OCI-LY3 (cell line): ENCODE results near the gene EN1.

Source experiments
- H2AFZ ChIP-seq: fragments of 200-600, 300-600 bp; shearing (Covaris generic); 2 replicates; pipeline ENCODE4 v1.6.0; 2014; ENCODE audit warnings: antibody characterized with exemption, low read depth, low read length
- H3K27ac ChIP-seq: fragments of 200-600, 300-600 bp; sonication (generic); 2 replicates; pipeline ENCODE4 v1.5.1; 2014; ENCODE audit warnings: mild to moderate bottlenecking, low read length, moderate library complexity, mixed read lengths
- H3K27me3 ChIP-seq: fragments of 200-600, 300-600 bp; sonication (generic); 2 replicates; pipeline ENCODE4 v1.6.1; 2014; ENCODE audit warnings: low read depth, low read length, mixed read lengths
- H3K36me3 ChIP-seq: fragments of 200-600, 300-600 bp; sonication (generic); replicated peaks from 2 replicates; pipeline ENCODE3; 2014; ENCODE audit warnings: low read depth, low read length, mixed read lengths
- H3K4me1 ChIP-seq: fragments of 300-600, 200-600 bp; sonication (generic); 2 replicates; pipeline ENCODE4 v1.6.1; 2014; ENCODE audit warnings: low read length, mixed read lengths
- H3K4me2 ChIP-seq: fragments of 200-600, 300-600 bp; sonication (generic); 2 replicates; pipeline ENCODE4 v1.6.1; 2014; ENCODE audit warnings: low read length, mixed read lengths
- H3K4me3 ChIP-seq: fragments of 300-600, 200-600 bp; sonication (generic); 2 replicates; pipeline ENCODE4 v1.5.1; 2014; ENCODE audit warnings: antibody characterized with exemption, mild to moderate bottlenecking, low read length, moderate library complexity
- H3K79me2 ChIP-seq: fragments of 300-600, 200-600 bp; shearing (Covaris generic); 2 replicates; pipeline ENCODE4 v1.6.1; 2014; ENCODE audit warnings: mild to moderate bottlenecking, low read length, mixed read lengths
- H3K9ac ChIP-seq: fragments of 300-600, 200-600 bp; shearing (Covaris generic); 2 replicates; pipeline ENCODE4 v1.6.0; 2014; ENCODE audit warnings: mild to moderate bottlenecking, low read length, moderate library complexity
- H3K9me3 ChIP-seq: fragments of 200-600, 300-600 bp; shearing (Covaris generic); 2 replicates; pipeline ENCODE4 v1.6.1; 2014; ENCODE audit warnings: low read length, mixed read lengths; ENCODE audit not compliant: insufficient read depth
- H4K20me1 ChIP-seq: fragments of 200-600, 300-600 bp; sonication (generic); 2 replicates; pipeline ENCODE4 v1.6.1; 2016; ENCODE audit warnings: low read length, mixed read lengths; ENCODE audit not compliant: insufficient read depth
- CTCF ChIP-seq: fragments of 200-600, 300-600 bp; sonication (generic); IDR thresholded peaks from 2 replicates; pipeline ENCODE4 v1.5.1; 2014; ENCODE audit warnings: antibody characterized with exemption, low read length, low read depth
- EZH2phosphoT487 ChIP-seq: fragments of 200-600 bp; shearing (Covaris generic); IDR thresholded peaks from 2 replicates; pipeline ENCODE4 v1.6.1; 2018; ENCODE audit warnings: antibody characterized with exemption, mixed run types, low read depth

Gene EN1

DNA sequence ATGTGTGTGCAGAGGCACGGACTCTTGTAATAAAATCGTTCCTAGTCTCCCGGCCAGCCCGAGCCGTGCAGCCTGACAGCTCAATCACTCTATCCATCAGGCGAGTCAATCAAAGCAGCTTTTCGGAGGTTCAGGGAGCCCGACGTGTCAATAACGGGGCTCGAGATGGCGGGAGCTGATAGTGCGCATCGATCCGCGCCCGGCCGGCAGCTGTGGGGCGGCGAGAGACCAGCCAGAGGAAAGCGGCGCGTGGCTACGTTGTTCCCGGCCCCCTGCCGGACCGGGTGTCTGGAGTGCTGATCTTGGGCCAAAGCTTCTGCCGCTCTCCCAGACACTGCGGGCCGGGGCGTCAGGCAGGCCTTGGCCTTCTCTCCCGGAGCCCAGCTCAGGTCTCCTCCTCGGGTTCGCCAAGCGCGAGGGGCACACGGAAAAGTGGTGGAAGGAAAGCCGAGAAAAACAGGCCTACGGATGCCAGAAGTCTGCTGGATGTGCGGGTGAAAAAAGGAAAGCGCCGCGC lies 2.4 kb downstream of the EN1 start:
- H3K27ac ChIP-seq: no peak overlapping the region
- TF ChIP-seq CTCF: no peak
- TF ChIP-seq EZH2phosphoT487: no peak
- no peak overlapping the region for H3K4me3 ChIP-seq
- H3K9me3 ChIP-seq: no peaks in the 10 kb centered on the region
- no peaks in the 10 kb centered on the region for H3K36me3 ChIP-seq
- H2AFZ ChIP-seq: no peak overlapping the region
- H3K4me1 ChIP-seq: no peaks in the 10 kb centered on the region
- H3K27me3 ChIP-seq: no peaks in the 10 kb centered on the region
- H3K79me2 ChIP-seq: no peaks in the 10 kb centered on the region
- H3K9ac ChIP-seq: no peak overlapping the region
- no peaks in the 10 kb centered on the region for H4K20me1 ChIP-seq
- H3K4me2 ChIP-seq: no peak overlapping the region

DNA sequence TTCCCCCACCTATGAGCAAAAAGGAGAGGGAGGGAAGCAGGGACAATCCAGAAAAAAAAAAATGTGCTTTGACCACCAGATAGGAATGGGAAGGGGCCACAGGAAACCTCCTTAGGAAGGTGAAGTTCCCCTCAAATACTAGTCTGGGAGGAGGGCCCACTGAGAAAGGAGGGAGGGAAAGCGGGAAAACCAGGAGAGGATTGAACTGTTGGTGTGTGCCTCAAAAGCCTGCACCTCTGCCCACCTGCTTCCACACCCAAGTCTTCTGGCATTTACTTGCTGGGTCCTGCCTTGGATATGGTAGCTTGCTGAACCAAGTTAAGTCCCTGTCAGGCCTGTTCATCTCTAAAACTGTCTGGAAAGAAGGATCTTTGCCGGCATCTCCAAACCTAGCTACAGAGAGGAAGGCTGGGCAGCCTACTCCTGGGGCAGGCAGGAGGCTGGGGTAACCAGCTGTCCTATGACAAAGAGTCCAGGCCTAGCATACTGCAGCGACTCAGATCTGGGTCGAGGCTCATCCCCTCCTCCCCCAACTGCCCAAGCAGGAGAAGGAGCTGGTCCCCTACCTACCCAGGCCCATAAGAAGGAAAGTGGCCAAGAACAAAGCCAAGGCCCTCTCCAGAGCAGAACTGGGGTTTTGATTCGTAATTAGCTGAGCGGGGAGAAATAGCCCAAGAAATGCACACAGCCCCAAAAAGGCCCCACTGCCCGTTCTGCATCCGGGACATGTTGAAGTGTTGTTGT lies 3.0 kb downstream of the EN1 start:
- Histone ChIP-seq H3K27ac (no peak overlapping the region), H3K4me1 (no peaks in the 10 kb centered on the region), H2AFZ (no peak overlapping the region), H4K20me1 (no peaks in the 10 kb centered on the region), H3K4me2 (no peak overlapping the region), H3K9ac (no peak overlapping the region), H3K79me2 (no peaks in the 10 kb centered on the region), H3K9me3 (no peaks in the 10 kb centered on the region), H3K4me3 (no peak overlapping the region), H3K36me3 (no peaks in the 10 kb centered on the region), H3K27me3 (no peaks in the 10 kb centered on the region)
- TF ChIP-seq CTCF (no peak), EZH2phosphoT487 (no peak)

DNA sequence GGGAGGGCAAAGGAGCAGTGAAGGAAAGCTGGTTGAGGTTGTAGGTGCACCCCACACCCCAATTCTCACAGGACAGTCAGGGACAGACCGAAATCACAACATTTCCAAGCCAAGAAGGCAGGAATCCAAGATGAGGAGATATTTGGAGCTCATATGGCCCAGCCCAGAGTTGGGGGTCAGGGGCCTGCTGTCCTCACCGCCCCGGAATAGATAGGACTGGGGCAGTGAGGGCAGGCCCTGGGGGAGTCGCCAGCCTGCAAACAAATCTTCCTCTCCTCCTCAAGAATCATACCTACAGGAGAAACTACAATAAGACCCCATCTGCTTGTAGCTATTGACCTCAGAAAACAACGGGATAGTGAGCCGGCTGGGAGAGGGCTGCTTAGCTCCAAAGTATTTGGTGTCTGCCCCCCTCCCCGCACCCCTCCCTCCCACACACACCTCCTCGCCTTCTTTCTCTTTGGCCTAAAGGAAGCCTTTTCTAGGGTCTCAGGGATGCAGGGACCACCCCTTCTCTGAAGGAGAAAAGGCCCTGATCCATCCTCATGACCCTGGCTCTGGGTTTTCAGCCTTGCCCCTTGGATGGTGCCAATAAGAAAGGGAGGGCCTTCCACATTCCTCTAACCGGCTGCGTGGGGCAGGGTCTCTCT lies 3.8 kb downstream of the EN1 start:
- Histone ChIP-seq H3K9me3 (no peaks in the 10 kb centered on the region), H3K4me2 (no peak overlapping the region), H3K79me2 (no peaks in the 10 kb centered on the region), H3K27ac (no peak overlapping the region), H3K4me1 (no peaks in the 10 kb centered on the region), H3K9ac (no peak overlapping the region), H2AFZ (no peak overlapping the region), H3K4me3 (no peak overlapping the region), H3K36me3 (no peaks in the 10 kb centered on the region), H4K20me1 (no peaks in the 10 kb centered on the region), H3K27me3 (no peaks in the 10 kb centered on the region)
- TF ChIP-seq EZH2phosphoT487 (no peak), CTCF (no peak)

GRCh38 chr2:118842661-118843482 lies 4.6 kb downstream of the EN1 start:
- H3K4me3 ChIP-seq: no peak overlapping the region
- no peak overlapping the region for H3K9ac ChIP-seq
- no peaks in the 10 kb centered on the region for H3K4me1 ChIP-seq
- TF ChIP-seq EZH2phosphoT487 (no peak), CTCF (no peak)
- no peak overlapping the region for H2AFZ ChIP-seq
- H3K36me3 ChIP-seq: no peaks in the 10 kb centered on the region
- no peaks in the 10 kb centered on the region for H3K9me3 ChIP-seq
- no peaks in the 10 kb centered on the region for H3K79me2 ChIP-seq
- no peaks in the 10 kb centered on the region for H4K20me1 ChIP-seq
- no peak overlapping the region for H3K4me2 ChIP-seq
- no peaks in the 10 kb centered on the region for H3K27me3 ChIP-seq
- no peak overlapping the region for H3K27ac ChIP-seq
